Endothelial cell of umbilical vein (primary cell): ENCODE results near the gene PLD4. TPM values are rescaled to one million over a fixed set of nuclear protein-coding genes. Genes with fewer than 3 reads are reported as not detected.

Source experiments
- BruUV-seq: library from RNA; stranded (reverse); fragments of 400-500 nt; replicated peaks from 2 replicates; lab custom pipeline; 2021; lab: Mats Ljungman, UMichigan
- CTCF ChIA-PET: fragments of 300-600, 350-600 bp; sonication (Branson Sonifier 250); formaldehyde crosslinking; loops from one replicate; lab custom pipeline; 2021; ENCODE audit warnings: antibody characterized with exemption, inconsistent platforms; lab: Charles Lee
- POLR2A ChIA-PET: fragments of 300-600, 350-600 bp; sonication (Branson Sonifier 250); formaldehyde crosslinking; loops from one replicate; lab custom pipeline; 2021; ENCODE audit warnings: antibody characterized with exemption, inconsistent platforms; lab: Charles Lee
- DNase-seq: peaks from one replicate; pipeline ENCODE4 v3.0.0-alpha.2; 2011; ENCODE audit warnings: low read depth, low spot score
- FAIRE-seq: peaks from 2 replicates; lab custom pipeline; 2011; peaks lifted over from hg19 to GRCh38; lab: Jason Lieb, UNC
- H2AFZ ChIP-seq: 2 replicates; pipeline ENCODE4 v1.6.0; 2012; ENCODE audit warnings: low read depth, low read length, control low read depth, inconsistent platforms
- H3K27ac ChIP-seq: 2 replicates; pipeline ENCODE4 v1.5.1; 2011; ENCODE audit warnings: low read depth, mild to moderate bottlenecking, control low read depth, low read length, moderate library complexity; ENCODE audit not compliant: insufficient read depth
- H3K27me3 ChIP-seq, 2 experiments: 2 replicates each; pipeline versions ENCODE4 v1.6.0 to v1.6.1; 2011; ENCODE audit warnings: low read length in 2 of 2, mixed read lengths in 1 of 2; ENCODE audit not compliant: control insufficient read depth in 2 of 2, insufficient read depth in 2 of 2
- H3K36me3 ChIP-seq, 2 experiments: 2 replicates in 1 of 2; 3 replicates in 1 of 2; pipeline ENCODE4 v1.5.1; 2011; ENCODE audit warnings: low read length in 2 of 2, mild to moderate bottlenecking in 1 of 2, moderate library complexity in 1 of 2; ENCODE audit not compliant: control insufficient read depth in 2 of 2, insufficient read depth in 2 of 2; ENCODE audit errors: extremely low read depth in 1 of 2
- H3K4me1 ChIP-seq: 3 replicates; pipeline ENCODE4 v1.5.1; 2011; ENCODE audit warnings: mild to moderate bottlenecking, low read length; ENCODE audit not compliant: control insufficient read depth, insufficient read depth; ENCODE audit errors: extremely low read depth
- H3K4me2 ChIP-seq: 2 replicates; pipeline ENCODE4 v1.6.1; 2011; ENCODE audit warnings: low read length, control low read depth, mixed read lengths; ENCODE audit not compliant: insufficient read depth
- H3K4me3 ChIP-seq, 3 experiments: fragments of 200-600 bp in 1 of 3; sonication (generic), shearing (Covaris generic) in 1 of 3; replicated peaks in 1 of 3; 2 replicates each; pipeline ENCODE4 v1.5.1; 2011 to 2016; ENCODE audit warnings: control low read depth in 3 of 3, low read length in 3 of 3, mild to moderate bottlenecking in 2 of 3, inconsistent platforms in 1 of 3, low read depth in 1 of 3, moderate library complexity in 1 of 3; ENCODE audit not compliant: insufficient read depth in 1 of 3
- H3K79me2 ChIP-seq: 2 replicates; pipeline ENCODE4 v1.6.0; 2012; ENCODE audit warnings: low read length, inconsistent platforms; ENCODE audit not compliant: control insufficient read depth, insufficient read depth
- H3K9ac ChIP-seq: replicated peaks from 2 replicates; pipeline ENCODE3; 2011; ENCODE audit warnings: low read length, control low read depth; ENCODE audit not compliant: insufficient read depth; ENCODE audit errors: extremely low read depth
- H3K9me1 ChIP-seq: replicated peaks from 3 replicates; pipeline ENCODE4 v1.6.0; 2011; ENCODE audit warnings: mild to moderate bottlenecking, low read length; ENCODE audit not compliant: control insufficient read depth, insufficient read depth; ENCODE audit errors: extremely low read depth
- H3K9me3 ChIP-seq: replicated peaks from 2 replicates; pipeline ENCODE4 v1.5.1; 2012; ENCODE audit warnings: low read length, inconsistent platforms; ENCODE audit not compliant: control insufficient read depth, insufficient read depth
- H4K20me1 ChIP-seq: replicated peaks from 2 replicates; pipeline ENCODE3; 2011; ENCODE audit warnings: mild to moderate bottlenecking, low read length; ENCODE audit not compliant: control insufficient read depth, insufficient read depth; ENCODE audit errors: extremely low read depth
- EZH2 ChIP-seq: IDR thresholded peaks from 2 replicates; pipeline ENCODE4 v1.6.1; 2012; ENCODE audit warnings: borderline replicate concordance, low read depth, mild to moderate bottlenecking, moderate library complexity, low read length, inconsistent platforms; ENCODE audit not compliant: severe bottlenecking
- FOS ChIP-seq: IDR thresholded peaks from 2 replicates; pipeline ENCODE4 v1.6.1; 2011; ENCODE audit warnings: mild to moderate bottlenecking, low read length, moderate library complexity, borderline replicate concordance; ENCODE audit not compliant: insufficient read depth
- GATA2 ChIP-seq: IDR thresholded peaks from 2 replicates; pipeline ENCODE4 v1.7.0; 2011; ENCODE audit warnings: low read depth, mild to moderate bottlenecking, moderate library complexity, mixed read lengths, low read length; ENCODE audit not compliant: insufficient read length, insufficient read depth
- MAX ChIP-seq: IDR thresholded peaks from 2 replicates; pipeline ENCODE4 v1.6.1; 2011; ENCODE audit not compliant: insufficient read depth, insufficient read length
- MYC ChIP-seq: IDR thresholded peaks from one replicate; pipeline ENCODE4 v1.6.1; 2011; ENCODE audit warnings: mild to moderate bottlenecking, low read depth, low read length
- POLR2A ChIP-seq: IDR thresholded peaks from 2 replicates; pipeline ENCODE4 v1.6.1; 2012; ENCODE audit warnings: low read depth, mild to moderate bottlenecking, control low read depth, low read length
- POLR2AphosphoS5 ChIP-seq: IDR thresholded peaks from 2 replicates; pipeline ENCODE4 v1.6.1; 2012; ENCODE audit warnings: low read depth, mild to moderate bottlenecking, control low read depth, low read length, moderate library complexity; ENCODE audit not compliant: insufficient read depth
- dilution Hi-C: fragments of 300-500 bp; cut with MboI; formaldehyde crosslinking; loops from one replicate; pipeline ENCODE4 v1.15.0; 2019; ENCODE audit warnings: low sequenced_read_pairs; ENCODE audit not compliant: extremely low pct_ligation_motif_present
- intact Hi-C: fragments of 100-400 bp; cut with micrococcal nuclease; formaldehyde crosslinking; loops from one replicate; pipeline ENCODE4 v1.10.0; 2022
- polyA plus RNA-seq, 4 experiments: library from polyadenylated mRNA; depleted of rRNA in 3 of 4; stranded (reverse) in 3 of 4; unstranded in 1 of 4; fragments of >200 nt; gene quantifications; 2 replicates each; pipeline versions ENCODE4 v1.2.1 to v1.2.3, GENCODE V29; 2011 to 2012; ENCODE audit warnings: missing spikeins in 1 of 4
- total RNA-seq: library from RNA; stranded (reverse); gene quantifications from 2 replicates; pipeline ENCODE4 v1.2.3, GENCODE V29; 2021
- TF ChIP-seq, protein P1 (sequence below), 2 donors: IDR thresholded peaks; 1 replicate in 1 of 2; 2 replicates in 1 of 2; pipeline ENCODE4 v1.5.1; 2011; ENCODE audit warnings: low read length in 2 of 2, mild to moderate bottlenecking in 2 of 2, moderate library complexity in 2 of 2, control low read depth in 1 of 2, inconsistent platforms in 1 of 2, low read depth in 1 of 2; ENCODE audit not compliant: insufficient read depth in 1 of 2; ENCODE audit errors: extremely low read depth in 1 of 2

PLD4 gene
- total and polyA plus RNA-seq, 2 donors (not counting 3 experiments of a cell fraction or from before 2014, with no cell fraction given), result 0.01 to 0.11 TPM

GRCh38 chr14:104980611-104981531, 56.2 kb downstream of the PLD4 start:
- Histone ChIP-seq H4K20me1 (no peaks in the 10 kb centered on the region), H3K27ac (no peak overlapping the region), H3K79me2 (no peaks in the 10 kb centered on the region), H3K4me1 (peaks cover 12% of the 10 kb centered on the region), H3K27me3 (no peaks in the 10 kb centered on the region), H3K4me3 (no peak overlapping the region), H3K36me3 (no peaks in the 10 kb centered on the region), H3K9me3 (no peaks in the 10 kb centered on the region), H2AFZ (no peak overlapping the region), H3K9me1 (no peaks in the 10 kb centered on the region), H3K4me2 (no peak overlapping the region), H3K9ac (no peak overlapping the region)
- DNase-seq (no peak), FAIRE-seq (no peak)
- TF ChIP-seq FOS, result no peak
- TF ChIP-seq POLR2AphosphoS5, result no peak
- no peak for TF ChIP-seq GATA2
- no peak for TF ChIP-seq EZH2
- no peak for TF ChIP-seq MYC
- no peak for TF ChIP-seq MAX
- no peak for TF ChIP-seq POLR2A
- TF ChIP-seq, protein P1, sequence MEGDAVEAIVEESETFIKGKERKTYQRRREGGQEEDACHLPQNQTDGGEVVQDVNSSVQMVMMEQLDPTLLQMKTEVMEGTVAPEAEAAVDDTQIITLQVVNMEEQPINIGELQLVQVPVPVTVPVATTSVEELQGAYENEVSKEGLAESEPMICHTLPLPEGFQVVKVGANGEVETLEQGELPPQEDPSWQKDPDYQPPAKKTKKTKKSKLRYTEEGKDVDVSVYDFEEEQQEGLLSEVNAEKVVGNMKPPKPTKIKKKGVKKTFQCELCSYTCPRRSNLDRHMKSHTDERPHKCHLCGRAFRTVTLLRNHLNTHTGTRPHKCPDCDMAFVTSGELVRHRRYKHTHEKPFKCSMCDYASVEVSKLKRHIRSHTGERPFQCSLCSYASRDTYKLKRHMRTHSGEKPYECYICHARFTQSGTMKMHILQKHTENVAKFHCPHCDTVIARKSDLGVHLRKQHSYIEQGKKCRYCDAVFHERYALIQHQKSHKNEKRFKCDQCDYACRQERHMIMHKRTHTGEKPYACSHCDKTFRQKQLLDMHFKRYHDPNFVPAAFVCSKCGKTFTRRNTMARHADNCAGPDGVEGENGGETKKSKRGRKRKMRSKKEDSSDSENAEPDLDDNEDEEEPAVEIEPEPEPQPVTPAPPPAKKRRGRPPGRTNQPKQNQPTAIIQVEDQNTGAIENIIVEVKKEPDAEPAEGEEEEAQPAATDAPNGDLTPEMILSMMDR (IDR thresholded peaks at IDR 0.05; ENCODE audit: extremely low read depth in 1 of 2, insufficient read depth in 1 of 2, low read depth in 1 of 2, low read length in 2 of 2), result no peak
- no TSS peak for BruUV-seq
- ChIA-PET CTCF (interaction anchor here (1.1 to 1.7 kb wide), 2 partner anchors 11 to 65 kb away, joined by 3 to 7 read pairs; no protein-coding TSS in a partner anchor), POLR2A (interaction anchor here (0.7 kb wide), 1 partner anchor 11 kb away, joined by 3 read pairs; no protein-coding TSS in a partner anchor)
- intact Hi-C loops (no loop called here), dilution Hi-C loops (no loop called here)
